Measurements from ENCODE around the gene FMNL2.

Gene FMNL2

GRCh38 chr2:152339556-152340286, 4.7 kb downstream of the FMNL2 start:
- no peak for DNase-seq

GRCh38 chr2:152342259-152343046, 7.5 kb downstream of the FMNL2 start:
- DNase-seq: no peak

GRCh38 chr2:152343426-152343825, 8.5 kb downstream of the FMNL2 start:
- DNase-seq: no peak

- DNase-seq: no peak
Observed at GRCh38 chr2:152344579-152345195, 9.7 kb downstream of the FMNL2 start.

- DNase-seq: no peak
Observed at GRCh38 chr2:152347076-152347475, 12.1 kb downstream of the FMNL2 start.

GRCh38 chr2:152348388-152348787, 13.4 kb downstream of the FMNL2 start:
- DNase-seq: no peak

GRCh38 chr2:152349416-152349815, 14.4 kb downstream of the FMNL2 start:
- DNase-seq: no peak

GRCh38 chr2:152350155-152350679, 15.2 kb downstream of the FMNL2 start:
- no peak for DNase-seq

GRCh38 chr2:152352616-152353015, 17.6 kb downstream of the FMNL2 start:
- no peak for DNase-seq

GRCh38 chr2:152353364-152353763, 18.4 kb downstream of the FMNL2 start:
- no peak for DNase-seq

GRCh38 chr2:152354069-152354755, 19.2 kb downstream of the FMNL2 start:
- DNase-seq: no peak

GRCh38 chr2:152354909-152355308, 19.9 kb downstream of the FMNL2 start:
- DNase-seq: no peak

- DNase-seq: no peak
Observed at GRCh38 chr2:152355409-152355831, 20.4 kb downstream of the FMNL2 start.

- no peak for DNase-seq
Observed at GRCh38 chr2:152359573-152360363, 24.8 kb downstream of the FMNL2 start.

GRCh38 chr2:152363936-152364335, 29.0 kb downstream of the FMNL2 start:
- DNase-seq: no peak

GRCh38 chr2:152367547-152368390, 32.8 kb downstream of the FMNL2 start:
- no peak for DNase-seq

- DNase-seq: no peak
Observed at GRCh38 chr2:152369176-152369860, 34.3 kb downstream of the FMNL2 start.

- DNase-seq: no peak
Observed at GRCh38 chr2:152370783-152371182, 35.8 kb downstream of the FMNL2 start.

- DNase-seq: no peak
Observed at GRCh38 chr2:152372438-152372984, 37.5 kb downstream of the FMNL2 start.

GRCh38 chr2:152375174-152375573, 40.2 kb downstream of the FMNL2 start:
- DNase-seq: no peak

Data from activated T-cell treated with anti-CD3 and anti-CD28 coated beads, Interleukin-2, amount 50 U/mL, for 1 hour (primary cell).